Thoracic aorta (tissue), 2 donors: ENCODE measurements around the gene TMEM161B. TPM values are rescaled to one million over a fixed set of nuclear protein-coding genes. Genes with fewer than 3 reads are reported as not detected.

Experiments used
- ATAC-seq: fragments of 150-250 bp; one replicate; pipeline ENCODE4 v1.8.0; 2017; ENCODE audit warnings: low read depth; ENCODE audit not compliant: insufficient number of reproducible peaks, low FRiP score
- DNase-seq: peaks from one replicate; pipeline ENCODE4 v3.0.0-alpha.2; 2020; ENCODE audit warnings: low spot score
- H3K27ac ChIP-seq, 2 donors: fragments of 200-600 bp; sonication (generic); 1 replicate in 1 of 2; 2 replicates in 1 of 2; pipeline ENCODE4 v1.5.1; 2016; ENCODE audit warnings: mild to moderate bottlenecking in 2 of 2, moderate library complexity in 2 of 2
- H3K27me3 ChIP-seq: fragments of 200-600 bp; sonication (generic); replicated peaks from 2 replicates; pipeline ENCODE4 v1.6.0; 2016; ENCODE audit warnings: mild to moderate bottlenecking; ENCODE audit not compliant: insufficient read depth
- H3K36me3 ChIP-seq: fragments of 200-600 bp; sonication (generic); one replicate; pipeline ENCODE4 v1.5.1; 2016
- H3K4me1 ChIP-seq, 2 donors: fragments of 200-600 bp; sonication (generic); 1 replicate in 1 of 2; 2 replicates in 1 of 2; pipeline versions ENCODE4 v1.5.1 to v1.6.0; 2016; ENCODE audit warnings: low read depth in 2 of 2, mild to moderate bottlenecking in 1 of 2; ENCODE audit not compliant: control insufficient read depth in 1 of 2
- H3K4me3 ChIP-seq: fragments of 200-600 bp; sonication (generic); 2 replicates; pipeline ENCODE4 v1.5.1; 2016; ENCODE audit warnings: mild to moderate bottlenecking
- H3K9me3 ChIP-seq: fragments of 200-600 bp; sonication (generic); 2 replicates; pipeline ENCODE4 v1.5.1; 2016
- CTCF ChIP-seq: fragments of 200-600 bp; sonication (generic); IDR thresholded peaks from one replicate; pipeline ENCODE4 v1.5.1; 2019; ENCODE audit warnings: antibody characterized with exemption
- total RNA-seq, 2 donors: library from RNA; depleted of rRNA; stranded (reverse); fragments of >200 nt; gene quantifications; one replicate each; pipeline versions ENCODE4 v1.1.0 to v1.2.3, GENCODE V29; 2016

Gene TMEM161B
- total RNA-seq, 2 donors from 2014 or later = 9.7 to 19.5 TPM

- no peak overlapping the region for H3K27ac ChIP-seq
- H3K27me3 ChIP-seq = no peaks in the 10 kb centered on the region
Measured at GRCh38 chr5:88250010-88250409, 18.6 kb downstream of the TMEM161B start.

GRCh38 chr5:88248743-88249540 is 19.7 kb downstream of the TMEM161B start:
- Histone ChIP-seq H3K4me1 (no peaks in the 10 kb centered on the region), H3K36me3 (no peaks in the 10 kb centered on the region), H3K9me3 (no peaks in the 10 kb centered on the region), H3K4me3 (no peak overlapping the region), H3K27ac (no peak overlapping the region), H3K27me3 (no peaks in the 10 kb centered on the region)
- ATAC-seq = no peak
- DNase-seq = no peak
- TF ChIP-seq CTCF = no peak

More at GRCh38 chr5:88250010-88250409, 18.6 kb downstream of the TMEM161B start:
- H3K4me1 ChIP-seq = no peaks in the 10 kb centered on the region
- TF ChIP-seq CTCF = no peak
- H3K4me3 ChIP-seq = no peak overlapping the region
- ATAC-seq = no peak
- no peaks in the 10 kb centered on the region for H3K9me3 ChIP-seq
- DNase-seq = no peak
- H3K36me3 ChIP-seq = no peaks in the 10 kb centered on the region

- no peaks in the 10 kb centered on the region for H3K4me1 ChIP-seq
- H3K27ac ChIP-seq = no peak overlapping the region
- DNase-seq (no peak), ATAC-seq (no peak)
- no peaks in the 10 kb centered on the region for H3K27me3 ChIP-seq
- no peaks in the 10 kb centered on the region for H3K9me3 ChIP-seq
- no peaks in the 10 kb centered on the region for H3K36me3 ChIP-seq
- TF ChIP-seq CTCF = no peak
- H3K4me3 ChIP-seq = no peak overlapping the region
Measured at GRCh38 chr5:88248094-88248493, 20.6 kb downstream of the TMEM161B start.

- DNase-seq = no peak
Measured at GRCh38 chr5:88245893-88246244, 22.8 kb downstream of the TMEM161B start.

More at GRCh38 chr5:88245893-88246244, 22.8 kb downstream of the TMEM161B start:
- Histone ChIP-seq H3K27ac (no peak overlapping the region), H3K27me3 (no peaks in the 10 kb centered on the region), H3K36me3 (no peaks in the 10 kb centered on the region), H3K4me3 (no peak overlapping the region), H3K4me1 (no peaks in the 10 kb centered on the region), H3K9me3 (no peaks in the 10 kb centered on the region)
- ATAC-seq = no peak
- TF ChIP-seq CTCF = no peak
